HL-60 (cell line): ENCODE measurements around the gene FBXW5.
A peak's percentile ranks its signal among the peaks of the same experiment; 100 is the strongest.

Experiments used
- DNase-seq, 2 experiments: peaks; one replicate each; pipeline ENCODE4 v3.0.0-alpha.2; 2010 to 2020; ENCODE audit warnings: low read depth in 1 of 2, low spot score in 1 of 2
- H3K27ac ChIP-seq: fragments of 250-450 bp; sonication (Bioruptor Pico); replicated peaks from 2 replicates; pipeline ENCODE4 v1.5.1; 2020; ENCODE audit warnings: mild to moderate bottlenecking, moderate library complexity
- H3K27me3 ChIP-seq: fragments of 250-450 bp; sonication (Bioruptor Pico); 2 replicates; pipeline ENCODE4 v1.5.1; 2021; ENCODE audit warnings: mild to moderate bottlenecking, moderate library complexity; ENCODE audit not compliant: insufficient read depth, poor library complexity, severe bottlenecking
- H3K4me3 ChIP-seq: replicated peaks from 2 replicates; pipeline ENCODE4 v1.5.1; 2011; ENCODE audit warnings: mild to moderate bottlenecking, control low read depth, low read length; ENCODE audit not compliant: insufficient read depth
- CTCF ChIP-seq: IDR thresholded peaks from one replicate; pipeline ENCODE4 v1.5.1; 2011; ENCODE audit warnings: low read length, control low read depth, inconsistent platforms; ENCODE audit not compliant: insufficient read depth
- GABPA ChIP-seq: IDR thresholded peaks from 2 replicates; pipeline ENCODE4 v1.6.1; 2012; ENCODE audit warnings: low read depth
- POLR2AphosphoS5 ChIP-seq: IDR thresholded peaks from 2 replicates; pipeline ENCODE4 v1.6.1; 2012; ENCODE audit warnings: low read depth
- SPI1 ChIP-seq: IDR thresholded peaks from 2 replicates; pipeline ENCODE4 v1.6.1; 2012; ENCODE audit warnings: low read depth, mild to moderate bottlenecking, borderline replicate concordance
- TF ChIP-seq, protein P1 (sequence below): IDR thresholded peaks from 2 replicates; pipeline ENCODE4 v1.6.1; 2012; ENCODE audit warnings: low read depth; ENCODE audit not compliant: insufficient replicate concordance

Gene FBXW5

DNA sequence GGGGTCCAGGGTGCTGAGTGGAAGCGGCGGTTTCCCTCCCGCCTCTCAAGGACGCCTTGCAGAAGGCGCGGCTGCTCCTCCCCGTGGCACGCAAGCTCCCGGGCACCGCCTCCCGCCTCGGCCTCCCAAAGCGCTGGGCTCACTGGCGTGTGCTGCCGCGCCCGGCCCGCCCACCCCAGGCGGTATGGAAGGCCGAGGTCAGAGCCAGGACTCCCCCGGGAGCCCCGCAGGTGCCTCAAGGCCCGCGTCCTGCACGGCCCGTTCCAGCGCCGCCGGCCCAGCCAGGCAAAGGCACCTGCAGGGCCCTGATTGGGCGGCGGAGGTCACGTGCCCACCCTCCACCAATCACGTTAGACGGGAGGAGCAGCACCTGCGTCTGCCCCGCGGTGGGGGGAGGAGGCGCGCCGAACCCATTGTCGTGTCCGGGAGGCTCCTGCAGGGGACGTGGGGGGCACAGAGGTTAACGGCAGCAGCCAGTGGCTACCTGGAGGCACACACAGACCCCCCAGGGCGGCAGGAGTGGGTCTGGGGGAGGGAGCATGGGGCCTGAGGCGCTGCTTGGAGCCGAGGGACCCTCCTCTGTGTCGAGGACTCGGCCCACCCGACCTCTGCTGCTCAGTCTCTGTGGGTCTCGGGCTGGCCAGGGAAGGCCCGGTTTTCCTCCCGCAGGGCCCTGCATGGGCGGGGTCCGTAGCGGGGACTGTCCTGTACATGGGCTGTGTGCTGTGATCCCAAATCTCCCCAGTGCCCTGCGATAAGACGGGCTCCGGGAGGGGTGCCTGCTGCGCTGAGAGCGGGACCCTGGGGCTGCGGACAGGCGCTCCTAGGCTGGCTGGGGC lies 5.5 kb upstream of the FBXW5 start:
- peak; percentile 96 for DNase-seq
- peak overlapping the region; percentile 77 for H3K27ac ChIP-seq
- H3K27me3 ChIP-seq, result no peaks in the 10 kb centered on the region
- TF ChIP-seq GABPA (no peak), CTCF (no peak), POLR2AphosphoS5 (peak; percentile 78; the same call in 1 of the 2 replicates), SPI1 (no peak)
- TF ChIP-seq, protein P1, sequence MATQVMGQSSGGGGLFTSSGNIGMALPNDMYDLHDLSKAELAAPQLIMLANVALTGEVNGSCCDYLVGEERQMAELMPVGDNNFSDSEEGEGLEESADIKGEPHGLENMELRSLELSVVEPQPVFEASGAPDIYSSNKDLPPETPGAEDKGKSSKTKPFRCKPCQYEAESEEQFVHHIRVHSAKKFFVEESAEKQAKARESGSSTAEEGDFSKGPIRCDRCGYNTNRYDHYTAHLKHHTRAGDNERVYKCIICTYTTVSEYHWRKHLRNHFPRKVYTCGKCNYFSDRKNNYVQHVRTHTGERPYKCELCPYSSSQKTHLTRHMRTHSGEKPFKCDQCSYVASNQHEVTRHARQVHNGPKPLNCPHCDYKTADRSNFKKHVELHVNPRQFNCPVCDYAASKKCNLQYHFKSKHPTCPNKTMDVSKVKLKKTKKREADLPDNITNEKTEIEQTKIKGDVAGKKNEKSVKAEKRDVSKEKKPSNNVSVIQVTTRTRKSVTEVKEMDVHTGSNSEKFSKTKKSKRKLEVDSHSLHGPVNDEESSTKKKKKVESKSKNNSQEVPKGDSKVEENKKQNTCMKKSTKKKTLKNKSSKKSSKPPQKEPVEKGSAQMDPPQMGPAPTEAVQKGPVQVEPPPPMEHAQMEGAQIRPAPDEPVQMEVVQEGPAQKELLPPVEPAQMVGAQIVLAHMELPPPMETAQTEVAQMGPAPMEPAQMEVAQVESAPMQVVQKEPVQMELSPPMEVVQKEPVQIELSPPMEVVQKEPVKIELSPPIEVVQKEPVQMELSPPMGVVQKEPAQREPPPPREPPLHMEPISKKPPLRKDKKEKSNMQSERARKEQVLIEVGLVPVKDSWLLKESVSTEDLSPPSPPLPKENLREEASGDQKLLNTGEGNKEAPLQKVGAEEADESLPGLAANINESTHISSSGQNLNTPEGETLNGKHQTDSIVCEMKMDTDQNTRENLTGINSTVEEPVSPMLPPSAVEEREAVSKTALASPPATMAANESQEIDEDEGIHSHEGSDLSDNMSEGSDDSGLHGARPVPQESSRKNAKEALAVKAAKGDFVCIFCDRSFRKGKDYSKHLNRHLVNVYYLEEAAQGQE, result no peak
- peak overlapping the region; percentile 66 for H3K4me3 ChIP-seq

DNA sequence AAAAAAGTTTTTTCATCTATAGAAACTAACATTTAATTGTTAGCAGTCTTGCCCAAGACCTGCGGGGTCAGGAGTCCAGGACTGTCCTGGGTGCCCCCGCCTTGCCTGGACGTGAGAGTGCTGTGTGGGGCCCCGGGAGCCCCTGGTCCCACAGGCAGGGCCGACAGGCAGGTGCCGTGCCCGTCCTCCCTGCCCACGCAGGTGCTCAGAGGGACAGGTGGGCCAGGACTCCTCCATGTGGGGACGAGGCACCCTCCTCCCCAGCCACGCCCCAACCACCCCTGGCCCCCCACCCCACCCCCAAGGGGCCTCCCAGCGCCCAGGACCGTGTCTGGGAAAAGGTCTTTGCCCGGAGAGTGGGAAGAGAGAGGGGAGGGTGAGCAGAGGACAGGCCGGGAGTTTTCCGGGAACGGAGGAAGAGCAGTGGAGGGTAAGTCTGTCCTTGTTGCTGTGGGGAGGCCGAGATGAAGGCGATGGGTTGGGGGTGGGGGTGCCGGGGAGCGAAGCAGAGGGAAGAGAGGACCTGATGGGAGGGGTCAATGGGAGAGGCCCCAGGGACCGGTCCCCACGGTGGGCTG lies 4.8 kb upstream of the FBXW5 start:
- DNase-seq, result no peak
- H3K27ac ChIP-seq, result peak overlapping the region; percentile 77
- no peaks in the 10 kb centered on the region for H3K27me3 ChIP-seq
- TF ChIP-seq, protein P1, result no peak
- TF ChIP-seq SPI1 (no peak), GABPA (no peak), POLR2AphosphoS5 (no peak), CTCF (no peak)
- H3K4me3 ChIP-seq, result peak overlapping the region; percentile 66

DNA sequence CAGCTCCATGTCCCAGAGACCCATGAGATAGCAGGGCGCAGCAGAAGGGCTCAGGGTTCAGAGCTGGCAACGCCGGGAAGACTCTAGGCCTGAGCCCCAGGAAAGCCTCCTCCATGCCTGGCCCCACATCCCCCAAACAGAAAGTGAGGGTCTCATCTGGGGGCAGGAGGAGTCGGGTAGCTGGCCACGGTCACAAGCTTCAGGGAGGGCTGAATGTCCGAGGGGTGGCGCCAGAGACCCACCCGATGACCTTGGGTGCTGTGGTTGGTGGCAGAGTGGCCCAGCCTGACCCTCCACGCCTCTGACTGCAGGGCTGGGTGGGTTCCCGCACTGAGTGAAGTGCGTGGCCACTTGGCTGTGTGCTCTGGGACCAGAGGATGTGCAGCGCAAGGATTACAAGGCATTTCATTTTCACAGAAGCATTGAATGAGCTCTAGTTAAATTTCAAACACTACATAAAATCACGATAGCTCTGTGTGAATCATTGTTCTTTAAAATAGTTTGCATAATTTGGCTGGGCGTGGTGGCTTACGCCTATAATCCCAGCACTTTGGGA lies 3.5 kb upstream of the FBXW5 start:
- DNase-seq, result peak in 1 of 2 experiments; percentile 40
- H3K27me3 ChIP-seq, result no peaks in the 10 kb centered on the region
- TF ChIP-seq POLR2AphosphoS5 (no peak), SPI1 (no peak), CTCF (no peak), GABPA (no peak)
- TF ChIP-seq, protein P1, result no peak
- no peak overlapping the region for H3K4me3 ChIP-seq
- H3K27ac ChIP-seq, result no peak overlapping the region
